ENCODE measurements around the gene GNAO1. TPM values are rescaled to one million over a fixed set of nuclear protein-coding genes. Genes with fewer than 3 reads are reported as not detected.

The GNAO1 gene
- total and polyA plus RNA-seq, 9 of the 15 experiments (the other 6 are each of a cell fraction or from before 2014, with no cell fraction given) = 0.07 to 0.42 (median 0.08) TPM; not detected in 5

DNA sequence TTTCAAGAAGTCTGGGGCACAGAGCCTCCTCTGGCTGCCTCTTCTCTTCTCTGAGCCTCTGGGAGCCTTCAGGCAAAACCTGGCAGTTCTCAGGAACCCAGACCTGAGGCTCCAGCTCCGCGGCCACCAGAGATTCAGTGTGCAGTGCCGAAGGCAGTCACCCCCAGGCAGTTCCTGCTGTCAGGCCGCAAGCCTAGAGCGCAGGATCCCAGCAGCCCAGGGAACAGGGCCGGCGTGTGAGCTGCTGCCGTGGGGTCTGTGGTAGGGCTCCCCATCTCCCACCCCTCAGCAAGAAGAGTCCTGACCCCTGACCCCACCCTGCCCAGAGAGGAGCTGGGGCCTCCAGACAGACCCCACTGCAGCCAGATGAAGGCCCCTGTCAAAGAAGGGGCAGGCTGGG is 155.9 kb downstream of the GNAO1 start:
- 10% methylated on average over 6 of the region's 8 CpGs for WGBS (ENCODE audit: insufficient coverage, low coverage, missing lambda C conversion rate)
- no peak overlapping the region for H3K4me3 ChIP-seq
- no peaks in the 10 kb centered on the region for H3K36me3 ChIP-seq (ENCODE audit: control insufficient read depth, insufficient read depth, low read length)
- ChIA-PET CTCF (ENCODE audit: low intra/inter-chr PET ratio) (interaction anchor here (0.5 to 0.6 kb wide), 2 partner anchors 22 to 31 kb away, joined by 3 read pairs; no protein-coding TSS in a partner anchor), POLR2A (interaction anchor here (0.6 kb wide), 1 partner anchor 64 kb away, joined by 3 read pairs; no protein-coding TSS in a partner anchor)
- DNase-seq (ENCODE audit: extremely low read depth in 1 of 4, low spot score in 3 of 4) (no peak), FAIRE-seq (no peak), ATAC-seq (no peak)
- no peak overlapping the region for H3K9ac ChIP-seq (ENCODE audit: insufficient read depth in 1 of 2, low read depth in 2 of 2, low read length in 2 of 2)
- H3K4me2 ChIP-seq (ENCODE audit: insufficient read depth, low read length) = no peak overlapping the region
- no peak for TF ChIP-seq ZNF263 (CRISPR knock-in tag; IDR thresholded peaks at IDR 0.05; ENCODE audit: borderline replicate concordance)
- no peak for TF ChIP-seq ZKSCAN8 (CRISPR knock-in tag; IDR thresholded peaks at IDR 0.05)
- TF ChIP-seq MAFG (tag; conservative IDR thresholded peaks at IDR 0.05) = no peak
- TF ChIP-seq, protein P1, sequence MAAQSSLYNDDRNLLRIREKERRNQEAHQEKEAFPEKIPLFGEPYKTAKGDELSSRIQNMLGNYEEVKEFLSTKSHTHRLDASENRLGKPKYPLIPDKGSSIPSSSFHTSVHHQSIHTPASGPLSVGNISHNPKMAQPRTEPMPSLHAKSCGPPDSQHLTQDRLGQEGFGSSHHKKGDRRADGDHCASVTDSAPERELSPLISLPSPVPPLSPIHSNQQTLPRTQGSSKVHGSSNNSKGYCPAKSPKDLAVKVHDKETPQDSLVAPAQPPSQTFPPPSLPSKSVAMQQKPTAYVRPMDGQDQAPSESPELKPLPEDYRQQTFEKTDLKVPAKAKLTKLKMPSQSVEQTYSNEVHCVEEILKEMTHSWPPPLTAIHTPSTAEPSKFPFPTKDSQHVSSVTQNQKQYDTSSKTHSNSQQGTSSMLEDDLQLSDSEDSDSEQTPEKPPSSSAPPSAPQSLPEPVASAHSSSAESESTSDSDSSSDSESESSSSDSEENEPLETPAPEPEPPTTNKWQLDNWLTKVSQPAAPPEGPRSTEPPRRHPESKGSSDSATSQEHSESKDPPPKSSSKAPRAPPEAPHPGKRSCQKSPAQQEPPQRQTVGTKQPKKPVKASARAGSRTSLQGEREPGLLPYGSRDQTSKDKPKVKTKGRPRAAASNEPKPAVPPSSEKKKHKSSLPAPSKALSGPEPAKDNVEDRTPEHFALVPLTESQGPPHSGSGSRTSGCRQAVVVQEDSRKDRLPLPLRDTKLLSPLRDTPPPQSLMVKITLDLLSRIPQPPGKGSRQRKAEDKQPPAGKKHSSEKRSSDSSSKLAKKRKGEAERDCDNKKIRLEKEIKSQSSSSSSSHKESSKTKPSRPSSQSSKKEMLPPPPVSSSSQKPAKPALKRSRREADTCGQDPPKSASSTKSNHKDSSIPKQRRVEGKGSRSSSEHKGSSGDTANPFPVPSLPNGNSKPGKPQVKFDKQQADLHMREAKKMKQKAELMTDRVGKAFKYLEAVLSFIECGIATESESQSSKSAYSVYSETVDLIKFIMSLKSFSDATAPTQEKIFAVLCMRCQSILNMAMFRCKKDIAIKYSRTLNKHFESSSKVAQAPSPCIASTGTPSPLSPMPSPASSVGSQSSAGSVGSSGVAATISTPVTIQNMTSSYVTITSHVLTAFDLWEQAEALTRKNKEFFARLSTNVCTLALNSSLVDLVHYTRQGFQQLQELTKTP (IDR thresholded peaks at IDR 0.05; ENCODE audit: low read depth in 1 of 2, partially characterized antibody in 2 of 2) = no peak
- TF ChIP-seq THRAP3 (IDR thresholded peaks at IDR 0.05; ENCODE audit: borderline replicate concordance) = no peak
- TF ChIP-seq, protein P2, sequence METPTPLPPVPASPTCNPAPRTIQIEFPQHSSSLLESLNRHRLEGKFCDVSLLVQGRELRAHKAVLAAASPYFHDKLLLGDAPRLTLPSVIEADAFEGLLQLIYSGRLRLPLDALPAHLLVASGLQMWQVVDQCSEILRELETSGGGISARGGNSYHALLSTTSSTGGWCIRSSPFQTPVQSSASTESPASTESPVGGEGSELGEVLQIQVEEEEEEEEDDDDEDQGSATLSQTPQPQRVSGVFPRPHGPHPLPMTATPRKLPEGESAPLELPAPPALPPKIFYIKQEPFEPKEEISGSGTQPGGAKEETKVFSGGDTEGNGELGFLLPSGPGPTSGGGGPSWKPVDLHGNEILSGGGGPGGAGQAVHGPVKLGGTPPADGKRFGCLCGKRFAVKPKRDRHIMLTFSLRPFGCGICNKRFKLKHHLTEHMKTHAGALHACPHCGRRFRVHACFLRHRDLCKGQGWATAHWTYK (CRISPR knock-in tag; IDR thresholded peaks at IDR 0.05) = no peak
- TF ChIP-seq, protein P3, sequence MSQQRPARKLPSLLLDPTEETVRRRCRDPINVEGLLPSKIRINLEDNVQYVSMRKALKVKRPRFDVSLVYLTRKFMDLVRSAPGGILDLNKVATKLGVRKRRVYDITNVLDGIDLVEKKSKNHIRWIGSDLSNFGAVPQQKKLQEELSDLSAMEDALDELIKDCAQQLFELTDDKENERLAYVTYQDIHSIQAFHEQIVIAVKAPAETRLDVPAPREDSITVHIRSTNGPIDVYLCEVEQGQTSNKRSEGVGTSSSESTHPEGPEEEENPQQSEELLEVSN (IDR thresholded peaks at IDR 0.05; ENCODE audit: borderline replicate concordance in 1 of 2, extremely low read depth in 1 of 2, insufficient read depth in 1 of 2, insufficient read length in 1 of 2, low read depth in 1 of 2, low read length in 1 of 2, poor library complexity in 1 of 2, severe bottlenecking in 1 of 2) = no peak
- TF ChIP-seq NFE2 (IDR thresholded peaks at IDR 0.05; ENCODE audit: low read depth) = no peak
- no peak for TF ChIP-seq NR2F6 (CRISPR knock-in tag; IDR thresholded peaks at IDR 0.05)
- no peak for TF ChIP-seq ZNF134 (CRISPR knock-in tag; conservative IDR thresholded peaks at IDR 0.05)
- no TSS peak for BruUV-seq (replicated peaks)
- intact Hi-C loops (cut with micrococcal nuclease) = no loop called here
- peaks cover 5 to 29% of the 10 kb centered on the region in 2 experiments; a peak in 2 of 5 replicates for H3K4me1 ChIP-seq (replicated peaks in 1 of 2; ENCODE audit: control insufficient read depth in 2 of 2, insufficient read depth in 2 of 2, low read length in 2 of 2)
- H2AFZ ChIP-seq (ENCODE audit: low read depth, low read length) = no peak overlapping the region
- peaks cover 23% of the 10 kb centered on the region for H4K20me1 ChIP-seq (replicated peaks; ENCODE audit: control insufficient read depth, insufficient read depth, low read length)
- no peak overlapping the region for H3K27ac ChIP-seq (ENCODE audit: extremely low read depth, low read depth, low read length)
- H3K9me1 ChIP-seq (ENCODE audit: control insufficient read depth, insufficient read depth, low read length) = no peaks in the 10 kb centered on the region
- in situ Hi-C loops (cut with MboI) = no loop called here
- H3K27me3 ChIP-seq (ENCODE audit: control insufficient read depth in 2 of 2, insufficient read depth in 2 of 2, low read length in 2 of 2) = peaks cover 18 to 72% of the 10 kb centered on the region in 2 experiments; a peak in 4 of 5 replicates
- H3K9me3 ChIP-seq (replicated peaks; ENCODE audit: control insufficient read depth, insufficient read depth, low read depth, low read length) = no peaks in the 10 kb centered on the region
- no peaks in the 10 kb centered on the region for H3K79me2 ChIP-seq (ENCODE audit: control insufficient read depth, insufficient read depth, low read length)
